Loucy (cell line): Measurements from ENCODE around the gene CAPZA1.

Source experiments
- H2AFZ ChIP-seq: fragments of 200-600 bp; sonication (generic); 2 replicates; pipeline ENCODE4 v1.6.0; 2016; ENCODE audit warnings: antibody characterized with exemption, mild to moderate bottlenecking, low read length, moderate library complexity
- H3F3A ChIP-seq: fragments of 200-600 bp; 2 replicates; pipeline ENCODE4 v1.6.0; 2016; ENCODE audit warnings: antibody characterized with exemption, low read depth, mild to moderate bottlenecking
- H3K27me3 ChIP-seq: fragments of 200-600 bp; sonication (generic); 2 replicates; pipeline ENCODE4 v1.6.1; 2014; ENCODE audit warnings: low read length, mild to moderate bottlenecking; ENCODE audit not compliant: insufficient read depth, poor library complexity, severe bottlenecking
- H3K36me3 ChIP-seq: fragments of 200-600 bp; sonication (generic); 2 replicates; pipeline ENCODE4 v1.6.1; 2016; ENCODE audit warnings: low read length; ENCODE audit not compliant: insufficient read depth
- H3K4me1 ChIP-seq: fragments of 200-600 bp; sonication (generic); 2 replicates; pipeline ENCODE4 v1.5.1; 2014; ENCODE audit warnings: low read length, mild to moderate bottlenecking; ENCODE audit not compliant: insufficient read depth, poor library complexity, severe bottlenecking
- H3K4me2 ChIP-seq: fragments of 200-600 bp; sonication (generic); 2 replicates; pipeline ENCODE4 v1.6.0; 2014; ENCODE audit warnings: antibody characterized with exemption, low read length, low read depth, mild to moderate bottlenecking; ENCODE audit not compliant: poor library complexity, severe bottlenecking
- H3K4me3 ChIP-seq: fragments of 200-600 bp; sonication (generic); 2 replicates; pipeline ENCODE4 v1.5.1; 2014; ENCODE audit warnings: low read length, mild to moderate bottlenecking, mixed read lengths; ENCODE audit not compliant: poor library complexity, severe bottlenecking
- H3K79me2 ChIP-seq: fragments of 200-600 bp; sonication (generic); 2 replicates; pipeline ENCODE4 v1.6.1; 2014; ENCODE audit warnings: low read length; ENCODE audit not compliant: insufficient read depth
- H3K9ac ChIP-seq: fragments of 200-600 bp; sonication (generic); 2 replicates; pipeline ENCODE4 v1.6.0; 2014; ENCODE audit warnings: mild to moderate bottlenecking, low read depth, low read length, moderate library complexity; ENCODE audit not compliant: poor library complexity, severe bottlenecking
- H3K9me2 ChIP-seq: fragments of 200-600 bp; sonication (generic); replicated peaks from 2 replicates; pipeline ENCODE4 v1.6.1; 2016; ENCODE audit warnings: low read depth, low read length, mixed read lengths
- H3K9me3 ChIP-seq: fragments of 200-600 bp; sonication (generic); 2 replicates; pipeline ENCODE4 v1.6.1; 2014; ENCODE audit warnings: mild to moderate bottlenecking, antibody characterized with exemption, low read length, low read depth; ENCODE audit not compliant: insufficient read depth
- H4K20me1 ChIP-seq: fragments of 200-600 bp; sonication (generic); 2 replicates; pipeline ENCODE4 v1.6.0; 2014; ENCODE audit warnings: antibody characterized with exemption, low read length, mild to moderate bottlenecking; ENCODE audit not compliant: insufficient read depth, poor library complexity, severe bottlenecking
- CTCF ChIP-seq: fragments of 200-600 bp; sonication (generic); conservative IDR thresholded peaks from 2 replicates; pipeline ENCODE4 v1.5.1; 2014; ENCODE audit warnings: mild to moderate bottlenecking, antibody characterized with exemption, low read length
- EZH2phosphoT487 ChIP-seq: fragments of 200-600 bp; IDR thresholded peaks from 2 replicates; pipeline ENCODE4 v1.6.1; 2018; ENCODE audit warnings: antibody characterized with exemption, mild to moderate bottlenecking, moderate library complexity, borderline replicate concordance

CAPZA1 gene

DNA sequence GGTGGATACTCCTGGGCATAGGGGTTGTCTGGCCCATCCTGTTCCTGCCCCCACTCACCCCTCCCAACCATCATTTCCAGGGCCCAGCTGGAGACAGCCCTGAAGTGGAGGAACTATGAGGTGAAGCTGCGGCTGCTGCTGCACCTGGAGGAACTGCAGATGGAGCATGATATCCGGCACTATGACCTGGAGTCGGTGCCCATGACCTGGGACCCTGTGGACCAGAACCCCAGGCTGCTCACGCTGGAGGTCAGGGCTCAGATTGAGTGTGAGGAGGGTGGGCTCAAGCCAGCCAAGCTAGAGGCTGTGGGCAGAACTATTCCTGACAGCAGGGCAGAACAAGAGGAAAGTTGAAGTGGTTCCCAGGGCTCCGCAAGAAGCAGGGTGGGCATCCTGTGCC is 73.0 kb downstream of the CAPZA1 start:
- Histone ChIP-seq H3K4me2 (no peak overlapping the region), H3K36me3 (peaks cover 71% of the 10 kb centered on the region; the same call in 1 of the 2 replicates), H2AFZ (no peak overlapping the region), H4K20me1 (no peaks in the 10 kb centered on the region), H3K79me2 (0 out of 2 replicates have a peak, but pooled peaks cover 4% of the 10 kb centered on the region), H3K27me3 (no peaks in the 10 kb centered on the region), H3K9me2 (no peaks in the 10 kb centered on the region), H3K9me3 (no peaks in the 10 kb centered on the region), H3K4me1 (no peaks in the 10 kb centered on the region), H3K4me3 (no peak overlapping the region), H3K9ac (no peak overlapping the region), H3F3A (no peaks in the 10 kb centered on the region)
- TF ChIP-seq EZH2phosphoT487: no peak

DNA sequence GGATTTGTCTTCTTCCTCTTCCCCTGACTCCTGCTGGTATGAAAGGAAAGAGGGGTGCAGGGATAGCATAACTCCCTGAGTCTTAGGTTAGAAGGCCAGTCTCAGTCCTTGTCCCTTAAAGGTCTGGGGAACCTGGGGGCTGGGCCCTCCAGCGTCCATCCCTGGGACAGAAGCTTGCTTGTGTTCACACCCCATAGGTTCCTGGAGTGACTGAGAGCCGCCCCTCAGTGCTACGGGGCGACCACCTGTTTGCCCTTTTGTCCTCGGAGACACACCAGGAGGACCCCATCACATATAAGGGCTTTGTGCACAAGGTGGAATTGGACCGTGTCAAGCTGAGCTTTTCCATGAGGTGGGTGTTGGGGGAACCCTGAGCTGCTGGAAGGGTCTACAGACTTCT is 74.2 kb downstream of the CAPZA1 start:
- no peaks in the 10 kb centered on the region for H3K9me3 ChIP-seq
- no peaks in the 10 kb centered on the region for H4K20me1 ChIP-seq
- no peak overlapping the region for H3K4me3 ChIP-seq
- no peaks in the 10 kb centered on the region for H3K9me2 ChIP-seq
- H3K36me3 ChIP-seq: peaks cover 82% of the 10 kb centered on the region; the same call in 1 of the 2 replicates
- TF ChIP-seq CTCF: no peak
- no peak for TF ChIP-seq EZH2phosphoT487
- no peak overlapping the region for H3K4me2 ChIP-seq
- H3K9ac ChIP-seq: no peak overlapping the region
- H2AFZ ChIP-seq: no peak overlapping the region
- H3K4me1 ChIP-seq: peaks cover 2% of the 10 kb centered on the region
- H3F3A ChIP-seq: no peaks in the 10 kb centered on the region
- 0 out of 2 replicates have a peak, but pooled peaks cover under 1% of the 10 kb centered on the region for H3K79me2 ChIP-seq
- no peaks in the 10 kb centered on the region for H3K27me3 ChIP-seq

DNA sequence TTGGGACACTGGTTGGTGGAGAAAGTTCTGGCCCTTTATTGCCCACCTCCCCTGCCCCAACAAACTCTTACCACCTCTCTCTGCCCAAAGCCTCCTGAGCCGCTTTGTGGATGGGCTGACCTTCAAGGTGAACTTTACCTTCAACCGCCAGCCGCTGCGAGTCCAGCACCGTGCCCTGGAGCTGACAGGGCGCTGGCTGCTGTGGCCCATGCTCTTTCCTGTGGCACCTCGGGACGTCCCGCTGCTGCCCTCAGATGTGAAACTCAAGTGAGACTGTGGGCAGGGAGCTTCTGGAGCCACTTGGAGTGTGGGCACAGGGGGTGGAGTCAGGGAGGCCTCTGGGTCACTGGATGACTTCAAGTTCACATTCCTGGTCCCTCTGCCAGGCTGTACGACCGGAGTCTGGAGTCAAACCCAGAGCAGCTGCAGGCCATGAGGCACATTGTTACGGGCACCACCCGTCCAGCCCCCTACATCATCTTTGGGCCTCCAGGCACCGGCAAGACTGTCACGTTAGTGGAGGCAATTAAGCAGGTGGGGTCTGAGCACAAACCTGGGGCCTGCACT is 74.8 kb downstream of the CAPZA1 start:
- Histone ChIP-seq H3F3A (no peaks in the 10 kb centered on the region), H3K9ac (no peak overlapping the region), H3K9me3 (no peaks in the 10 kb centered on the region), H4K20me1 (peaks cover under 1% of the 10 kb centered on the region), H3K36me3 (peaks cover 86% of the 10 kb centered on the region; the same call in 1 of the 2 replicates), H2AFZ (no peak overlapping the region), H3K79me2 (no peaks in the 10 kb centered on the region), H3K4me3 (no peak overlapping the region), H3K4me1 (peaks cover 7% of the 10 kb centered on the region), H3K9me2 (no peaks in the 10 kb centered on the region), H3K4me2 (no peak overlapping the region), H3K27me3 (no peaks in the 10 kb centered on the region)
- TF ChIP-seq CTCF (no peak), EZH2phosphoT487 (no peak)

DNA sequence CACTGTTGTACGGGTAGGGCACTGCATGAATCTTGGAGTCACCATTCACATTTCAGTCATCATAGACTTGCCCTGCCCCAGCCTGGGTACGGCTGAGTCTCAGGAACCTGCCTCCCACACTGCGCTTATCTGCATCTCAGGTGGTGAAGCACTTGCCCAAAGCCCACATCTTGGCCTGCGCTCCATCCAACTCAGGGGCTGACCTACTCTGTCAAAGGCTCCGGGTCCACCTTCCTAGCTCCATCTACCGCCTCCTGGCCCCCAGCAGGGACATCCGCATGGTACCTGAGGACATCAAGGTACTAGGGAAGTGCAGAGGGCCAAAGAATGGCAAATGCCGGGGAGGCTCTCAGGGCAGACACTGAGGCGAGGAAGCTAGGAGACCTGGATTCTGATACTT is 75.6 kb downstream of the CAPZA1 start:
- Histone ChIP-seq H3F3A (no peaks in the 10 kb centered on the region), H4K20me1 (peaks cover 9% of the 10 kb centered on the region), H3K9me2 (no peaks in the 10 kb centered on the region), H3K4me1 (peaks cover 16% of the 10 kb centered on the region), H2AFZ (no peak overlapping the region), H3K36me3 (peaks cover 84% of the 10 kb centered on the region; the same call in 1 of the 2 replicates), H3K9me3 (no peaks in the 10 kb centered on the region), H3K27me3 (no peaks in the 10 kb centered on the region), H3K4me2 (no peak overlapping the region), H3K9ac (no peak overlapping the region), H3K79me2 (no peaks in the 10 kb centered on the region), H3K4me3 (no peak overlapping the region)
- TF ChIP-seq CTCF (no peak), EZH2phosphoT487 (no peak)
